IPS-18a (cell line): ENCODE data around the gene ANGPTL5.
"Not testable (repeated sequence)": the region's sequence is repeated elsewhere in the genome, so short reads cannot be mapped to it uniquely, and the experiment has no call there.

Source experiments
- H3K27ac ChIP-seq: one replicate; pipeline ENCODE4 v1.5.1; 2013; ENCODE audit warnings: low read length
- H3K27me3 ChIP-seq: one replicate; pipeline ENCODE4 v1.6.1; 2013; ENCODE audit warnings: mild to moderate bottlenecking, low read length; ENCODE audit not compliant: control insufficient read depth, insufficient read depth
- H3K36me3 ChIP-seq: one replicate; pipeline ENCODE4 v1.6.1; 2013; ENCODE audit warnings: low read depth, low read length; ENCODE audit not compliant: control insufficient read depth
- H3K4me1 ChIP-seq: one replicate; pipeline ENCODE4 v1.6.1; 2013; ENCODE audit warnings: low read depth, low read length; ENCODE audit not compliant: control insufficient read depth
- H3K4me3 ChIP-seq: one replicate; pipeline ENCODE4 v1.5.1; 2013; ENCODE audit warnings: low read length
- H3K9ac ChIP-seq: one replicate; pipeline ENCODE4 v1.6.1; 2013; ENCODE audit warnings: mild to moderate bottlenecking, low read length, moderate library complexity
- H3K9me3 ChIP-seq: one replicate; pipeline ENCODE4 v1.6.1; 2013; ENCODE audit warnings: low read depth, low read length; ENCODE audit not compliant: control insufficient read depth

The ANGPTL5 gene

DNA sequence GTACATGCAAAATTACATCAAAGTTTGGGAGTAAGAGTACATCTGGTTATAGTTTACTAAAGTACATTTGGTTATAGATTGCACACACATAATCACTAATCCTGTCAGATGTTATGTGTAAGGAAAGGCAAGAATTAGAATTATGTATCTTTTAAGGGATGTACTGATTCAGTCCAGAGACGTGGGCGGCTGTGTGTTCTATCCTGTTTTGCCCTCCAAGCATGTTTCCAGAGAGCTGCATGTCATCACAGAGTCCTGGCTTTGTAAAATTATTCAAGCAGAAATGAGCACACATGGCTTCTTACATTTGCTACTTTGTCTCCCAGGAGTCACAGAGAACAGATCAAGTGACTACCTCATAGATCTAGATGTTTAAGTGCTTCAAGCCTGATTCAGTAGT, 34.7 kb downstream of the ANGPTL5 start:
- Histone ChIP-seq H3K9ac (no peak overlapping the region), H3K4me1 (no peaks in the 10 kb centered on the region), H3K4me3 (no peak overlapping the region), H3K9me3 (no peaks in the 10 kb centered on the region), H3K27ac (no peak overlapping the region), H3K27me3 (no peaks in the 10 kb centered on the region), H3K36me3 (no peaks in the 10 kb centered on the region)

DNA sequence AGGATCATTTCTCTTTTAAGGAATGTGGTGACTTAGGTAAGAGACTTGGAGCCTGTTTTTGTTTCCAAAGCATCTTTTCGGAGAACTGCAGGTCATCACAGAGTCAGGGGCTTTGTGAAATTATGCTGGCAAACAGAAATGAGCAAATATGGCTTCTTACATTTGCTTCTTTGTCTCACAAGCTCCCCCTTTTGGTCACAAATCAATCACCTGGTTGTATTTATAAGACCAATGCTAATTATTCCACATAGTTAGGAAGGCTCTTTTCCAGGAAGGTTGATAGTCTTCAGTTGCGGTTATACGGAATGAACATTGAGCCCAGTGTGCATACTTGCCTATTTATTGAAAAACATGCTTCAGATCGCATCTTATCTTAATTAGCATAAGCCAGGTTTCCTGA, 36.1 kb downstream of the ANGPTL5 start:
- no peak overlapping the region for H3K27ac ChIP-seq
- H3K9me3 ChIP-seq: no peaks in the 10 kb centered on the region
- H3K4me3 ChIP-seq: no peak overlapping the region
- no peaks in the 10 kb centered on the region for H3K4me1 ChIP-seq
- no peaks in the 10 kb centered on the region for H3K36me3 ChIP-seq
- H3K27me3 ChIP-seq: no peaks in the 10 kb centered on the region
- no peak overlapping the region for H3K9ac ChIP-seq

GRCh38 chr11:101872171-101872882, 44.0 kb downstream of the ANGPTL5 start:
- Histone ChIP-seq H3K9me3 (no peaks in the 10 kb centered on the region), H3K9ac (no peak overlapping the region), H3K4me3 (no peak overlapping the region), H3K27me3 (no peaks in the 10 kb centered on the region), H3K27ac (no peak overlapping the region), H3K4me1 (no peaks in the 10 kb centered on the region), H3K36me3 (no peaks in the 10 kb centered on the region)

DNA sequence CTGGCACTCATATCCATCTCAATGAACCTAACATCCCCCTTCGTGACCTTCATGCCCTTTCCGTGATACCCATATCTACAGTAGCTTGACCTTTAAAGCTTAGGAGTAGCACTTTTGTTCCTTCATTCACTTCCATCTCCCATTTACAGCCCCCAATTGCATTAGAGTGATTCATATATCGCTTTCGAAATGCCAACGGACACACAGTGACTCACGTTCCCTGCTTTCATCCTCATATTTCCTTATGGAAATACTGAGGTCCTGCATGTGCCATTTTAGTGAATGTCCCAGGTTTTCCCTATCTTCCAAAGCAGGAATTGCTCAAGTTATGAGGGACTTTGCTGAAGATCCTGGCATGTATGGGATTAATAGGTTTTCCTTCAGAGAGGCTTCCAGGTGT, 45.8 kb downstream of the ANGPTL5 start:
- Histone ChIP-seq H3K27me3 (no peaks in the 10 kb centered on the region), H3K9ac (no peak overlapping the region), H3K27ac (no peak overlapping the region), H3K4me3 (no peak overlapping the region), H3K4me1 (no peaks in the 10 kb centered on the region), H3K9me3 (no peaks in the 10 kb centered on the region), H3K36me3 (no peaks in the 10 kb centered on the region)

DNA sequence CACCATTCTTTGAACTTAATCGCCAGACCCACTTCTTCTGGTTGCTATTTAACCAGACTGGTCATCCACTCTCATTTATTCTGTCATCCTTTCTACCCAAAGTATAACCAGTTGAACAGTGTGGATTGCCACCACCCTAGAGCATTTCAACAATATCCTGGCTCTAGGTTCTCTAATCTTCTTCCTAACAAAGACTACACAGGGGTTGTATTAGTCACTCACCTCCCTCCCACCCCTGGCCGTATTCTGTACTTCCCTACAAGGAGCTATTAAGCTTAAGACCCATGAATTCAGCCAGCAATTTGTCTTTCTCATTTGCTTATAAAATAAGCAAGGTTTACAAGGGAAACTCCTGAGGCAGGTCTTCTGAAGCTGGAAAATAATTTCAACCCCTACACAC, 48.4 kb downstream of the ANGPTL5 start:
- no peaks in the 10 kb centered on the region for H3K4me1 ChIP-seq
- no peaks in the 10 kb centered on the region for H3K36me3 ChIP-seq
- no peak overlapping the region for H3K4me3 ChIP-seq
- no peak overlapping the region for H3K27ac ChIP-seq
- no peak overlapping the region for H3K9ac ChIP-seq
- peaks cover 5% of the 10 kb centered on the region for H3K9me3 ChIP-seq
- H3K27me3 ChIP-seq: no peaks in the 10 kb centered on the region

DNA sequence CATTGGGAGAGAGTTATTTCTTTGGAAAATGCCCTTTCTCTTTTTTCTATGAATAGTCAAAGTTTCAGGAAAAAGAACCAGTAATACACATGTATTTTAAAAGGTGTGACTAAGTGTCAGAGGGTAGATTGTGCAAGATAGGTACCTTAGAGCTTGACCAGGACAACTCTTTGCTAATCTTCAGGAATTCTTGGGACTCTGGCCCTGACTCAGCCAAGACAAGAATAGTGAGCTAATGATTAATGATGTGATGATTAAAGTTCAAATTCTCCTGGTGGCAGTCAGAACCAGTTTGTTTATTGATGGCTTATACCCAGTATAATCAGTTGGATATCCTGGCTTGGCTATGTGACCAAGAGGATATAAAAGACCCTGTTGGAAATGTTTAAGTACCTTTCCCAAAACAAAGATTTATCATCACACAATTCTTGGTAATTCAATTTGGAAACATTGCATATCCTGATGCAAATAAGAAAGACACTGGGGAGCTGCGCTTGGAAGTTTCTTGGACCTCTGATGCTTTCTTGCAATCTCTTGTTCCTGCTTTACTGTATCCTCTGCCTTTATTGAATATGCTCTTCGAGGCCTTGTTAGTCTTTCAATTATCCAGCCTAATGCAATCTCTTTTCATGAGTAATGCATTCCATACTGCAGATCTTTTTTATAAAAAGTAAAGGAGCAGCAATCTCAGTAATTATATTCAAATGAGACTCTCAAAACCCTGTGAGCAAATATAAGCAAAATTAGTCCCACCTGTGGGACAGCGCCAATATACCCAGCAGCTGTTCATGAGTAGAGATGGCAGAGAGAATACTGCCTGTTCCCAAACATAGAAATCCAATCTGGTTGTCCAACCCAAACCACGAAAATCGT, 49.5 kb downstream of the ANGPTL5 start:
- H3K27me3 ChIP-seq: no peaks in the 10 kb centered on the region
- H3K36me3 ChIP-seq: no peaks in the 10 kb centered on the region
- H3K9me3 ChIP-seq: peaks cover 5% of the 10 kb centered on the region
- no peak overlapping the region for H3K4me3 ChIP-seq
- no peaks in the 10 kb centered on the region for H3K4me1 ChIP-seq
- no peak overlapping the region for H3K9ac ChIP-seq
- H3K27ac ChIP-seq: no peak overlapping the region

DNA sequence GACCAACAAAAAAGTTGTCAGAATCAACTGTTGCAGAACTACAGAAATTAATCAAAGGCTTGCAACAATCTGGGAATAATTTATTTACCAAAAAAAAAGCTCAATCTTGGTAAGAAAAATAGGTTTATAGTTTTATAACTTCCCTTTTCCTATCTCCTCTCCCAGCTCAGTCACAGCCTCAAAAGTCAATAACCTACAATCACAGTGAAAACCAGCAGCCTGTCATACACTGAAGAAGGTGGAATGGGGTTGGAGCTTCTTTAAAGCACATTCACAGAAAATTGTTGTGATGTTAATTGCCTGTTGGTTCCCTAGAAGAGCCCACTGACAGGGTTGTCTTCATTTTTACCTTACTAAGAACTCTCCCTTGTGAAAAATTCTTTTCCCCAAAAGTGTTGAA, 52.2 kb downstream of the ANGPTL5 start:
- Histone ChIP-seq H3K27ac (no peak overlapping the region), H3K36me3 (no peaks in the 10 kb centered on the region), H3K4me3 (no peak overlapping the region), H3K9ac (no peak overlapping the region), H3K27me3 (no peaks in the 10 kb centered on the region), H3K4me1 (no peaks in the 10 kb centered on the region), H3K9me3 (peaks cover 5% of the 10 kb centered on the region)

DNA sequence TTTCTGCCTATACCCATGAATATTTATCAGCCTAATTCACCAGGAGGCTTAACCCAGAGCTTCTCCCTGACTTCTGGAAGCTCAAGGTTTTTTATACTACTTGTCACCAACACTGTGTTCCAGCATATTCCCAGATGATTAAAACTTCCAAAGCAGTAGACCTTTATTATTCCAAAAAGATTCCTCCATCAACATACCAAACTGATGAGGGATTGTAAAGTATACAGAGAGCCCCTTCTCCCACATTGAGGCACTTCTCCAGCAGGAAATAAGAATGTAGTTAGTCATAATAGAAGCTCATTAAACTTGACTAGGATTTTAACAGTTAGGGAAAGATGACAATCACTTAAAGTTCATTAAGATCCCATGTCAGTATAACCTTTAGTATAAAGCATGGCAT, 53.0 kb downstream of the ANGPTL5 start:
- Histone ChIP-seq H3K36me3 (no peaks in the 10 kb centered on the region), H3K4me3 (no peak overlapping the region), H3K27me3 (no peaks in the 10 kb centered on the region), H3K4me1 (no peaks in the 10 kb centered on the region), H3K9ac (no peak overlapping the region), H3K9me3 (peaks cover 5% of the 10 kb centered on the region), H3K27ac (no peak overlapping the region)

DNA sequence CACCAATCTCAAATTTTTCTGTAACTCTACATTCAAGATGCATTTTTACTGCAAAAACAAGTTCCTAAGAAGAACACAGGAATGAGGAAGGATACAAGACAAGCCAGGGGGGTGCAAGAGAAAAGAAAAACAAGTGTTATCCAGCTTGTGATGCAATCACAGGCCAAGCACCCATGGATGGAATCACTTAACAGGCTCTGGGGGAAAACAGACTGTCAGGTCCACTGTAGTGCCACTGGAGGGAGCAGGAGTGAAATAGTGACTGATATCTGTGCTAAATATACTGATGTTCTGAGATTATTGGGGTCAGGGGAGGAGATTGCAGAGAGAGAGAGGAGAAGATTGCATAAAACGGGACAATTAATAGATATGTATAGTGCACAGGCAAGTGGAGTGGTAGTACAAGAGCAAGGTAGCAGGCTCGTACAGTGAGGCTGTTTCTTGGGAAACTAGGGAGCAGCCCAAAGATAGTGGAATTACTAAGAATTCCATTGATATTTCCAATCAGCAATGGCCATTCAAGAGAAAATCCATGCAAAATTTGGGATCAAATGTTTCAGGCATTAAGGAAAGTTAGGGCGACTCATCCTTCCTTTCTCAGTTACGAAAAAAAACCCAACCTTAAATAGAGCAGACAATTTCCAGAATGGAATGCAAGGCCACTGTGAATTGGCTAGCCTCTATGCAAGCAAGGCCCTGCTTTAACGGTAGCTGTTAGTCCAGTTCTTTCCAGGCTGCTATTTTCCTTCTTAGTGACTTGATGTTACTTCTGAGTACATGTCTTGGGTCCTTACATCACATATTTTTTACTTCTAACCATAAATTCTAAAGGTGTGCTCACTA, 53.7 kb downstream of the ANGPTL5 start:
- Histone ChIP-seq H3K27ac (no peak overlapping the region), H3K9ac (no peak overlapping the region), H3K4me1 (no peaks in the 10 kb centered on the region), H3K4me3 (no peak overlapping the region), H3K27me3 (no peaks in the 10 kb centered on the region), H3K9me3 (peaks cover 5% of the 10 kb centered on the region), H3K36me3 (no peaks in the 10 kb centered on the region)

GRCh38 chr11:101860696-101861427, 55.5 kb downstream of the ANGPTL5 start:
- Histone ChIP-seq H3K27ac (no peak overlapping the region), H3K4me3 (no peak overlapping the region), H3K27me3 (no peaks in the 10 kb centered on the region), H3K9me3 (peaks cover 5% of the 10 kb centered on the region), H3K9ac (no peak overlapping the region), H3K36me3 (no peaks in the 10 kb centered on the region), H3K4me1 (no peaks in the 10 kb centered on the region)

GRCh38 chr11:101852260-101852659, 64.1 kb downstream of the ANGPTL5 start:
- not testable (repeated sequence) for H3K27ac ChIP-seq, H3K4me1 ChIP-seq, H3K27me3 ChIP-seq, H3K9ac ChIP-seq, H3K36me3 ChIP-seq, H3K4me3 ChIP-seq, H3K9me3 ChIP-seq
